HG03139 (cell line): ENCODE measurements around the gene TOM1L2.

Experiments used
- ATAC-seq: cut with Tn5 transposase; IDR thresholded peaks from one replicate; pipeline ENCODE4 v1.9.1; 2021; ENCODE audit not compliant: unreplicated experiment

Gene TOM1L2

GRCh38 chr17:17823433-17824118 is 148.6 kb downstream of the TOM1L2 start:
- peak; percentile 59 for ATAC-seq

- no peak for ATAC-seq
Measured at GRCh38 chr17:17822616-17823015, 149.6 kb downstream of the TOM1L2 start.

GRCh38 chr17:17822189-17822588 is 150.0 kb downstream of the TOM1L2 start:
- ATAC-seq, result no peak

- no peak for ATAC-seq
Measured at GRCh38 chr17:17820463-17821158, 151.6 kb downstream of the TOM1L2 start.

- no peak for ATAC-seq
Measured at GRCh38 chr17:17820046-17820445, 152.2 kb downstream of the TOM1L2 start.

- peak; percentile 41 for ATAC-seq
Measured at GRCh38 chr17:17819561-17819995, 152.6 kb downstream of the TOM1L2 start.

GRCh38 chr17:17819111-17819510 is 153.1 kb downstream of the TOM1L2 start:
- no peak for ATAC-seq

- ATAC-seq, result no peak
Measured at GRCh38 chr17:17818088-17818526, 154.1 kb downstream of the TOM1L2 start.

- ATAC-seq, result no peak
Measured at GRCh38 chr17:17817552-17817947, 154.7 kb downstream of the TOM1L2 start.

- ATAC-seq, result no peak
Measured at GRCh38 chr17:17816831-17817551, 155.2 kb downstream of the TOM1L2 start.

- no peak for ATAC-seq
Measured at GRCh38 chr17:17816240-17816814, 155.9 kb downstream of the TOM1L2 start.

- no peak for ATAC-seq
Measured at GRCh38 chr17:17815436-17816200, 156.6 kb downstream of the TOM1L2 start.

- ATAC-seq, result no peak
Measured at GRCh38 chr17:17815062-17815406, 157.2 kb downstream of the TOM1L2 start.

- ATAC-seq, result no peak
Measured at GRCh38 chr17:17814162-17815061, 157.8 kb downstream of the TOM1L2 start.

GRCh38 chr17:17813725-17814095 is 158.5 kb downstream of the TOM1L2 start:
- no peak for ATAC-seq

- no peak for ATAC-seq
Measured at GRCh38 chr17:17813055-17813724, 159.0 kb downstream of the TOM1L2 start.

GRCh38 chr17:17812211-17813054 is 159.8 kb downstream of the TOM1L2 start:
- no peak for ATAC-seq
